ENCODE results near the gene PRR13.
"Not testable (repeated sequence)": the region's sequence is repeated elsewhere in the genome, so short reads cannot be mapped to it uniquely, and the experiment has no call there.

PRR13 gene

DNA sequence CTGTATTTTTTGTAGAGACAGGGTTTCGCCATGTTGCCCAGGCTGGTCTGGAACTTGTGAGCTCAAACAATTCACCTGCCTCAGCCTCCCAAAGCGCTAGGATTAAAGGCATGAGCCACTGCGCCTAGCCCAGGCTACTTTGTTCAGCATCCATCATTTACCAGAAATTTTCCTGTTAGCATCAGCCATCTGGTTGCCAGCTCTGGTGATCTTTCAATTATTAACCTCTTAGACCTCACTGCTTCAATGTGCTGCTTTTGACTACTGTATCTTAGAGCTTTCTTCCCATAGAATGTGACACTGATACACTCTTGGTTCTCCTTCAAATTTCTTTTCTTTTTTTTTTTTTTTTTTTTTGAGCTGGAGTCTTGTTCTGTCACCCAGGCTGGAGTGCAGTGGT lies 23.3 kb upstream of the PRR13 start:
- Histone ChIP-seq H3F3A (ENCODE audit: insufficient read depth) (0 out of 2 replicates have a peak, but pooled peaks cover 4% of the 10 kb centered on the region), H2AFZ (ENCODE audit: low read depth, low read length, severe bottlenecking) (no peak overlapping the region), H3K79me2 (ENCODE audit: insufficient read depth, low read length) (no peaks in the 10 kb centered on the region), H3K27ac (ENCODE audit: low read depth, low read length) (no peak overlapping the region), H3K4me2 (ENCODE audit: low read depth, low read length, poor library complexity, severe bottlenecking) (no peak overlapping the region), H3K4me3 (ENCODE audit: insufficient read depth, low read length, poor library complexity, severe bottlenecking) (no peak overlapping the region), H3K36me3 (ENCODE audit: low read length) (peaks cover 6% of the 10 kb centered on the region; the same call in 1 of the 2 replicates), H3K9me2 (replicated peaks; ENCODE audit: insufficient read depth, low read length) (no peaks in the 10 kb centered on the region), H4K20me1 (ENCODE audit: low read depth, low read length) (no peaks in the 10 kb centered on the region), H3K9ac (ENCODE audit: low read length) (no peak overlapping the region), H3K9me3 (ENCODE audit: insufficient read depth, low read length) (no peaks in the 10 kb centered on the region), H3K27me3 (ENCODE audit: low read length) (no peaks in the 10 kb centered on the region)
- TF ChIP-seq EZH2phosphoT487 (conservative IDR thresholded peaks at IDR 0.05; ENCODE audit: low read length) = no peak
- TF ChIP-seq, protein P1, sequence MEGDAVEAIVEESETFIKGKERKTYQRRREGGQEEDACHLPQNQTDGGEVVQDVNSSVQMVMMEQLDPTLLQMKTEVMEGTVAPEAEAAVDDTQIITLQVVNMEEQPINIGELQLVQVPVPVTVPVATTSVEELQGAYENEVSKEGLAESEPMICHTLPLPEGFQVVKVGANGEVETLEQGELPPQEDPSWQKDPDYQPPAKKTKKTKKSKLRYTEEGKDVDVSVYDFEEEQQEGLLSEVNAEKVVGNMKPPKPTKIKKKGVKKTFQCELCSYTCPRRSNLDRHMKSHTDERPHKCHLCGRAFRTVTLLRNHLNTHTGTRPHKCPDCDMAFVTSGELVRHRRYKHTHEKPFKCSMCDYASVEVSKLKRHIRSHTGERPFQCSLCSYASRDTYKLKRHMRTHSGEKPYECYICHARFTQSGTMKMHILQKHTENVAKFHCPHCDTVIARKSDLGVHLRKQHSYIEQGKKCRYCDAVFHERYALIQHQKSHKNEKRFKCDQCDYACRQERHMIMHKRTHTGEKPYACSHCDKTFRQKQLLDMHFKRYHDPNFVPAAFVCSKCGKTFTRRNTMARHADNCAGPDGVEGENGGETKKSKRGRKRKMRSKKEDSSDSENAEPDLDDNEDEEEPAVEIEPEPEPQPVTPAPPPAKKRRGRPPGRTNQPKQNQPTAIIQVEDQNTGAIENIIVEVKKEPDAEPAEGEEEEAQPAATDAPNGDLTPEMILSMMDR (IDR thresholded peaks at IDR 0.05; ENCODE audit: insufficient read depth, low read length, poor library complexity, severe bottlenecking) = no peak

DNA sequence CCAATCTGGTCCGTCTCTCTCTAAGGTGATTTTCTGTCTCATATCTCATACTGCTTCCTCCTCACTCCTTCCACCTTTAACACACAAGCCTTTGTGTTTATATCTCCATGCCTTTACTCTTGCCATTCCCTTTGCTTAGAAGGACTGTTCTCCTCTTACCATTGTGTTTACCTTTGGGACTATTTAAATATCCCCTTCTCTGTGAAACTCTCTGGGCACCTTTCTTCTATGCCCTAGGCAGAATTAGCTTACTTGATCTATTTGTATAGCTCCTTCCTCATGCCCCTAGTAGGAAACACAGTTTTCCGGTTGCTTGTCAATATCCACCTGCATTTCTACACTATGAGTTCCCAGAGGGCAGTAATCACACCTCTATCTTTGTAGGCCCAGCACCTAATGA lies 21.8 kb upstream of the PRR13 start:
- Histone ChIP-seq H3K9ac (ENCODE audit: low read length) (no peak overlapping the region), H3K4me2 (ENCODE audit: low read depth, low read length, poor library complexity, severe bottlenecking) (no peak overlapping the region), H3K27ac (ENCODE audit: low read depth, low read length) (no peak overlapping the region), H3K9me2 (replicated peaks; ENCODE audit: insufficient read depth, low read length) (no peaks in the 10 kb centered on the region), H3K79me2 (ENCODE audit: insufficient read depth, low read length) (no peaks in the 10 kb centered on the region), H2AFZ (ENCODE audit: low read depth, low read length, severe bottlenecking) (no peak overlapping the region), H4K20me1 (ENCODE audit: low read depth, low read length) (no peaks in the 10 kb centered on the region), H3K36me3 (ENCODE audit: low read length) (no peaks in the 10 kb centered on the region), H3K27me3 (ENCODE audit: low read length) (no peaks in the 10 kb centered on the region), H3K4me3 (ENCODE audit: insufficient read depth, low read length, poor library complexity, severe bottlenecking) (no peak overlapping the region), H3F3A (ENCODE audit: insufficient read depth) (0 out of 2 replicates have a peak, but pooled peaks cover 4% of the 10 kb centered on the region), H3K9me3 (ENCODE audit: insufficient read depth, low read length) (no peaks in the 10 kb centered on the region)
- TF ChIP-seq, protein P1 (IDR thresholded peaks at IDR 0.05; ENCODE audit: insufficient read depth, low read length, poor library complexity, severe bottlenecking) = no peak
- TF ChIP-seq EZH2phosphoT487 (conservative IDR thresholded peaks at IDR 0.05; ENCODE audit: low read length) = no peak

DNA sequence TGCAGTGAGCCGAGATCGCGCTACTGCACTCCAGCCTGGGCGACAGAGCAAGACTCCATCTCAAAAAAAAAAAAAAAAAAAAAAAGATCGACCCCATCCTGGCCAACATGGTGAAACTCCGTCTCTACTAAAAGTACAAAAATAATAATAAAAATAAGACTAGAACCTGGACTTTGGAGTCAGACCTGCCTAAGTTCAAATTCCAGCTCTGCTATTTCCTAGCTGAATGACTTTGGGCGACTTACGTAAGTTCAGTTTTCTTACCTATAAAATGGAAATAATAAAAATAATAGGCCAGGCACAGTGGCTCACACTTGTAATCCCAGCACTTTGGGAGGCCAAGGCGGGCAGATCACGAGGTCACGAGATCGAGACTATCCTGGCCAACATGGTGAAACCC lies 19.3 kb upstream of the PRR13 start:
- not testable (repeated sequence) for H3K9me2 ChIP-seq (replicated peaks; ENCODE audit: insufficient read depth, low read length); H3F3A ChIP-seq (ENCODE audit: insufficient read depth); H2AFZ ChIP-seq (ENCODE audit: low read depth, low read length, severe bottlenecking); H3K4me3 ChIP-seq (ENCODE audit: insufficient read depth, low read length, poor library complexity, severe bottlenecking); H3K9me3 ChIP-seq (ENCODE audit: insufficient read depth, low read length); H3K9ac ChIP-seq (ENCODE audit: low read length); H3K27me3 ChIP-seq (ENCODE audit: low read length); H3K27ac ChIP-seq (ENCODE audit: low read depth, low read length); H3K36me3 ChIP-seq (ENCODE audit: low read length); H4K20me1 ChIP-seq (ENCODE audit: low read depth, low read length); H3K4me2 ChIP-seq (ENCODE audit: low read depth, low read length, poor library complexity, severe bottlenecking); H3K79me2 ChIP-seq (ENCODE audit: insufficient read depth, low read length)

DNA sequence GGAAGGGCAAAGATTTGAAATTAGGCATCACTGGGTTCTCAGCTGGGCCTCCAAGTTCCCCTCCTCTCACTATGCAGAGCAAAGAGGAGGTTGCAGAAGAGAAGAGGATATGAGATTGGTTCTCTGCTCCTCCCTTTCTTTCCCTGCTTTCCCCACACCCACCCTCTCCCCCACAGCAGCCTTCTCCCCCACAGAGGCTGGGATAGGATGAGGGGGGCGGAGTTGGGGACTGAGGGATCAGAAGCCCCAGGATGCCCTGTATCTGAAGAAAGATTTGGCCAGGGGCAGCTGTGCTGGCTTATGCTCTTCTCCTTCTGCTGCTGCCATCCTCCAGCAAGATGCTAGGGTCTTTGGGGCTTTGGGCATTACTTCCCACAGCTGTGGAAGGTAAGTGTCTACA lies 17.9 kb upstream of the PRR13 start, which contains the start of gene AMHR2:
Gene AMHR2 (plus strand): TSS at position 259 of the 400 bp plus-strand sequence. CDS start 80 bp downstream, at position 339.
- Histone ChIP-seq H3K27me3 (ENCODE audit: low read length) (no peaks in the 10 kb centered on the region), H3K27ac (ENCODE audit: low read depth, low read length) (no peak within 1 kb of the TSS), H3K9me2 (replicated peaks; ENCODE audit: insufficient read depth, low read length) (no peaks in the 10 kb centered on the region), H3K9me3 (ENCODE audit: insufficient read depth, low read length) (no peaks in the 10 kb centered on the region), H4K20me1 (ENCODE audit: low read depth, low read length) (no peaks in the 10 kb centered on the region), H3K79me2 (ENCODE audit: insufficient read depth, low read length) (no peaks in the 10 kb centered on the region), H2AFZ (ENCODE audit: low read depth, low read length, severe bottlenecking) (no peak within 1 kb of the TSS), H3K36me3 (ENCODE audit: low read length) (no peaks in the 10 kb centered on the region), H3F3A (ENCODE audit: insufficient read depth) (no peaks in the 10 kb centered on the region), H3K4me3 (ENCODE audit: insufficient read depth, low read length, poor library complexity, severe bottlenecking) (no peak within 1 kb of the TSS), H3K4me2 (ENCODE audit: low read depth, low read length, poor library complexity, severe bottlenecking) (no peak within 1 kb of the TSS), H3K9ac (ENCODE audit: low read length) (no peak within 1 kb of the TSS)
- no peak for TF ChIP-seq EZH2phosphoT487 (conservative IDR thresholded peaks at IDR 0.05; ENCODE audit: low read length)
- TF ChIP-seq, protein P1 (IDR thresholded peaks at IDR 0.05; ENCODE audit: insufficient read depth, low read length, poor library complexity, severe bottlenecking) = no peak
